ENCODE results near the gene ANO2.

Gene ANO2

GRCh38 chr12:5945071-5946008, at the start of gene ANO2:
Gene ANO2 (minus strand): TSS chr12:5945259. CDS start chr12:5945217, 42 bp downstream.
- DNase-seq (ENCODE audit: low read depth) = peak; percentile 45

- DNase-seq (ENCODE audit: low read depth) = no peak
Measured at GRCh38 chr12:5989621-5990020, 44.6 kb upstream of the ANO2 start.

GRCh38 chr12:5988659-5989116, 43.6 kb upstream of the ANO2 start:
- peak; percentile 77 for DNase-seq (ENCODE audit: low read depth)

GRCh38 chr12:5988088-5988487, 43.0 kb upstream of the ANO2 start:
- DNase-seq (ENCODE audit: low read depth) = no peak

- DNase-seq (ENCODE audit: low read depth) = no peak
Measured at GRCh38 chr12:5987573-5987972, 42.5 kb upstream of the ANO2 start.

GRCh38 chr12:5985471-5985870, 40.4 kb upstream of the ANO2 start:
- DNase-seq (ENCODE audit: low read depth) = no peak

GRCh38 chr12:5984873-5985272, 39.8 kb upstream of the ANO2 start:
- DNase-seq (ENCODE audit: low read depth) = no peak

- no peak for DNase-seq (ENCODE audit: low read depth)
Measured at GRCh38 chr12:5982106-5982505, 37.0 kb upstream of the ANO2 start.

- no peak for DNase-seq (ENCODE audit: low read depth)
Measured at GRCh38 chr12:5977556-5977955, 32.5 kb upstream of the ANO2 start.

- no peak for DNase-seq (ENCODE audit: low read depth)
Measured at GRCh38 chr12:5976711-5977110, 31.7 kb upstream of the ANO2 start.

GRCh38 chr12:5976196-5976595, 31.1 kb upstream of the ANO2 start:
- DNase-seq (ENCODE audit: low read depth) = no peak

GRCh38 chr12:5973461-5974115, 28.5 kb upstream of the ANO2 start:
- no peak for DNase-seq (ENCODE audit: low read depth)

- DNase-seq (ENCODE audit: low read depth) = no peak
Measured at GRCh38 chr12:5972387-5972786, 27.3 kb upstream of the ANO2 start.

- no peak for DNase-seq (ENCODE audit: low read depth)
Measured at GRCh38 chr12:5971194-5971850, 26.3 kb upstream of the ANO2 start.

- DNase-seq (ENCODE audit: low read depth) = peak; percentile 23
Measured at GRCh38 chr12:5969974-5970690, 25.1 kb upstream of the ANO2 start.

GRCh38 chr12:5969156-5969973, 24.3 kb upstream of the ANO2 start:
- DNase-seq (ENCODE audit: low read depth) = no peak

GRCh38 chr12:5967645-5968415, 22.8 kb upstream of the ANO2 start:
- no peak for DNase-seq (ENCODE audit: low read depth)

GRCh38 chr12:5966486-5967095, 21.5 kb upstream of the ANO2 start:
- DNase-seq (ENCODE audit: low read depth) = no peak

- DNase-seq (ENCODE audit: low read depth) = peak; percentile 66
Measured at GRCh38 chr12:5965950-5966383, 20.9 kb upstream of the ANO2 start.

Measured in ELR (cell line).